Neural progenitor cell (in vitro differentiated cells): ENCODE data around the gene ITGA11. TPM values are rescaled to one million over a fixed set of nuclear protein-coding genes. Genes with fewer than 3 reads are reported as not detected.

Source experiments
- DNase-seq: peaks from one replicate; pipeline ENCODE4 v3.0.0-alpha.2; 2016; ENCODE audit warnings: low spot score
- H2AFZ ChIP-seq: fragments of 200-600 bp; sonication (generic); replicated peaks from 2 replicates; pipeline ENCODE4 v1.6.1; 2016; ENCODE audit warnings: antibody characterized with exemption
- H3F3A ChIP-seq: fragments of 200-600 bp; sonication (generic); 2 replicates; pipeline ENCODE4 v1.6.1; 2016; ENCODE audit warnings: antibody characterized with exemption, low read depth
- H3K27ac ChIP-seq: fragments of 200-600 bp; sonication (generic); 2 replicates; pipeline ENCODE4 v1.5.1; 2016; ENCODE audit warnings: mild to moderate bottlenecking
- H3K27me3 ChIP-seq: fragments of 200-600 bp; sonication (generic); 2 replicates; pipeline ENCODE4 v1.6.1; 2016; ENCODE audit warnings: mild to moderate bottlenecking, moderate library complexity
- H3K36me3 ChIP-seq: fragments of 200-600 bp; sonication (generic); 2 replicates; pipeline ENCODE4 v1.5.1; 2016
- H3K4me1 ChIP-seq: fragments of 200-600 bp; sonication (generic); 2 replicates; pipeline ENCODE4 v1.6.1; 2016; ENCODE audit warnings: mixed run types
- H3K4me2 ChIP-seq: fragments of 200-600 bp; sonication (generic); 2 replicates; pipeline ENCODE4 v1.6.1; 2016
- H3K4me3 ChIP-seq: fragments of 200-600 bp; sonication (generic); 2 replicates; pipeline ENCODE4 v1.5.1; 2016
- H3K79me2 ChIP-seq: fragments of 200-600 bp; sonication (generic); 2 replicates; pipeline ENCODE4 v1.6.1; 2016; ENCODE audit warnings: low read depth
- H3K9ac ChIP-seq: fragments of 200-600 bp; sonication (generic); 2 replicates; pipeline ENCODE4 v1.6.1; 2016
- H3K9me3 ChIP-seq: fragments of 200-600 bp; sonication (generic); 2 replicates; pipeline ENCODE4 v1.5.1; 2016; ENCODE audit warnings: low read depth
- H4K20me1 ChIP-seq: fragments of 200-600 bp; sonication (generic); 2 replicates; pipeline ENCODE4 v1.6.1; 2016; ENCODE audit warnings: low read depth
- H3K27ac Mint-ChIP-seq: 3 replicates; pipeline ENCODE4 v1.8.0; 2021; ENCODE audit warnings: mixed read lengths
- H3K27me3 Mint-ChIP-seq: 2 replicates; pipeline ENCODE4 v1.8.0; 2022; ENCODE audit warnings: low read depth, mild to moderate bottlenecking, inconsistent platforms, moderate library complexity, mixed read lengths; ENCODE audit not compliant: insufficient read depth
- H3K36me3 Mint-ChIP-seq: 3 replicates; pipeline ENCODE4 v1.8.0; 2021; ENCODE audit warnings: mixed read lengths
- H3K4me1 Mint-ChIP-seq: 3 replicates; pipeline ENCODE4 v1.8.0; 2021; ENCODE audit warnings: mixed read lengths
- H3K4me3 Mint-ChIP-seq: 3 replicates; pipeline ENCODE4 v1.8.0; 2021; ENCODE audit warnings: mild to moderate bottlenecking, moderate library complexity, mixed read lengths
- H3K9me3 Mint-ChIP-seq: 3 replicates; pipeline ENCODE4 v1.8.0; 2020; ENCODE audit warnings: mixed read lengths
- CTCF ChIP-seq: fragments of 200-600 bp; sonication (generic); IDR thresholded peaks from 2 replicates; pipeline ENCODE4 v1.5.1; 2017; ENCODE audit warnings: antibody characterized with exemption, mild to moderate bottlenecking
- EZH2 ChIP-seq: fragments of 200-600 bp; sonication (generic); IDR thresholded peaks from 2 replicates; pipeline ENCODE4 v1.6.1; 2017; ENCODE audit warnings: antibody characterized with exemption, mild to moderate bottlenecking, moderate library complexity
- EZH2phosphoT487 ChIP-seq: fragments of 200-600 bp; sonication (generic); IDR thresholded peaks from 2 replicates; pipeline ENCODE4 v1.6.1; 2017; ENCODE audit warnings: antibody characterized with exemption
- total RNA-seq: library from RNA; depleted of rRNA; stranded (reverse); fragments of >200 nt; gene quantifications from 2 replicates; pipeline ENCODE4 v1.2.3, GENCODE V29; 2015; ENCODE audit warnings: low replicate concordance

The ITGA11 gene
- total RNA-seq, 1 donor from 2014 or later, result not detected

GRCh38 chr15:68417051-68417450 is 14.9 kb downstream of the ITGA11 start:
- H3K4me1 Mint-ChIP-seq, result peaks cover 25% of the 10 kb centered on the region
- Histone ChIP-seq H3K4me1 (peaks cover 26% of the 10 kb centered on the region), H3K27ac (no peak overlapping the region), H3K36me3 (no peaks in the 10 kb centered on the region), H2AFZ (no peak overlapping the region), H3K4me2 (no peak overlapping the region), H3K27me3 (no peaks in the 10 kb centered on the region), H4K20me1 (no peaks in the 10 kb centered on the region), H3F3A (peaks cover 10% of the 10 kb centered on the region), H3K79me2 (no peaks in the 10 kb centered on the region), H3K4me3 (no peak overlapping the region), H3K9me3 (no peaks in the 10 kb centered on the region), H3K9ac (no peak overlapping the region)
- H3K9me3 Mint-ChIP-seq, result no peaks in the 10 kb centered on the region
- no peak overlapping the region for H3K4me3 Mint-ChIP-seq
- peaks cover 5% of the 10 kb centered on the region for H3K27me3 Mint-ChIP-seq
- H3K36me3 Mint-ChIP-seq, result no peaks in the 10 kb centered on the region
- TF ChIP-seq EZH2phosphoT487 (no peak), EZH2 (no peak), CTCF (no peak)
- DNase-seq, result no peak
- no peak overlapping the region for H3K27ac Mint-ChIP-seq

GRCh38 chr15:68416158-68416535 is 15.8 kb downstream of the ITGA11 start:
- no peaks in the 10 kb centered on the region for H3K36me3 ChIP-seq
- H3F3A ChIP-seq, result peaks cover 10% of the 10 kb centered on the region
- no peaks in the 10 kb centered on the region for H4K20me1 ChIP-seq
- Mint-ChIP-seq H3K4me3 (no peak overlapping the region), H3K9me3 (no peaks in the 10 kb centered on the region), H3K36me3 (no peaks in the 10 kb centered on the region), H3K27ac (no peak overlapping the region), H3K27me3 (peaks cover 3% of the 10 kb centered on the region), H3K4me1 (peaks cover 20% of the 10 kb centered on the region)
- no peak overlapping the region for H2AFZ ChIP-seq
- H3K4me1 ChIP-seq, result peaks cover 18% of the 10 kb centered on the region
- H3K27ac ChIP-seq, result no peak overlapping the region
- TF ChIP-seq CTCF, result no peak
- TF ChIP-seq EZH2, result no peak
- no peak for TF ChIP-seq EZH2phosphoT487
- H3K79me2 ChIP-seq, result no peaks in the 10 kb centered on the region
- H3K9me3 ChIP-seq, result no peaks in the 10 kb centered on the region
- H3K4me2 ChIP-seq, result no peak overlapping the region
- H3K4me3 ChIP-seq, result no peak overlapping the region
- no peak for DNase-seq
- H3K27me3 ChIP-seq, result no peaks in the 10 kb centered on the region
- H3K9ac ChIP-seq, result no peak overlapping the region

- Mint-ChIP-seq H3K9me3 (no peaks in the 10 kb centered on the region), H3K27ac (no peak overlapping the region), H3K4me3 (no peak overlapping the region), H3K36me3 (no peaks in the 10 kb centered on the region), H3K4me1 (peaks cover 16% of the 10 kb centered on the region), H3K27me3 (peaks cover 2% of the 10 kb centered on the region)
- Histone ChIP-seq H3K4me1 (peaks cover 15% of the 10 kb centered on the region), H3K27me3 (no peaks in the 10 kb centered on the region), H3K27ac (no peak overlapping the region), H3K9me3 (no peaks in the 10 kb centered on the region), H3K9ac (no peak overlapping the region), H4K20me1 (no peaks in the 10 kb centered on the region), H3K4me2 (no peak overlapping the region), H3K79me2 (no peaks in the 10 kb centered on the region), H3F3A (peaks cover 8% of the 10 kb centered on the region), H3K4me3 (no peak overlapping the region), H3K36me3 (no peaks in the 10 kb centered on the region), H2AFZ (no peak overlapping the region)
- DNase-seq, result no peak
- TF ChIP-seq EZH2 (no peak), CTCF (no peak), EZH2phosphoT487 (no peak)
Observed at GRCh38 chr15:68415501-68416157, 16.3 kb downstream of the ITGA11 start.
